Body of pancreas (tissue), 4 donors: ENCODE results near the gene PPFIA1. TPM values are rescaled to one million over a fixed set of nuclear protein-coding genes. Genes with fewer than 3 reads are reported as not detected.

Experiments
- ATAC-seq: fragments of 150-250 bp; one replicate; pipeline ENCODE4 v1.9.1; 2016
- DNase-seq, 4 donors: peaks; one replicate each; pipeline ENCODE4 v3.0.0-alpha.2; 2019
- H3K27ac ChIP-seq, 4 donors: fragments of 200-600 bp; sonication (generic); 1 replicate in 3 of 4; 2 replicates in 1 of 4; pipeline versions ENCODE4 v1.5.1 to v1.6.1; 2016 to 2019; ENCODE audit warnings: mild to moderate bottlenecking in 1 of 4, mixed read lengths in 1 of 4, moderate library complexity in 1 of 4
- H3K27me3 ChIP-seq, 2 donors: fragments of 200-600 bp; sonication (generic); one replicate each; pipeline ENCODE4 v1.6.0; 2016; ENCODE audit warnings: mild to moderate bottlenecking in 1 of 2
- H3K36me3 ChIP-seq, 2 donors: fragments of 200-600 bp; sonication (generic); replicated peaks in 1 of 2; 2 replicates each; pipeline ENCODE4 v1.5.1; 2016; ENCODE audit warnings: low read depth in 2 of 2; ENCODE audit not compliant: insufficient read depth in 1 of 2
- H3K4me1 ChIP-seq: fragments of 200-600 bp; sonication (generic); one replicate; pipeline ENCODE4 v1.6.0; 2016
- H3K4me3 ChIP-seq, 2 donors: fragments of 200-600 bp; sonication (generic); 1 replicate in 1 of 2; 2 replicates in 1 of 2; pipeline ENCODE4 v1.5.1; 2016 to 2019
- H3K9me3 ChIP-seq, 3 donors: fragments of 200-600 bp; sonication (generic); 1 replicate in 2 of 3; 2 replicates in 1 of 3; pipeline ENCODE4 v1.5.1; 2016
- CTCF ChIP-seq, 7 experiments: fragments of 450-650 bp in 4 of 7; fragments of 200-600 bp in 3 of 7; sonication (generic) in 3 of 7; IDR thresholded peaks; one replicate each; pipeline ENCODE4 v1.5.1; 2016 to 2019; ENCODE audit warnings: antibody characterized with exemption in 7 of 7
- POLR2A ChIP-seq, 3 donors: fragments of 450-650 bp; IDR thresholded peaks; one replicate each; pipeline ENCODE4 v1.6.1; 2016; ENCODE audit warnings: antibody characterized with exemption in 3 of 3, mild to moderate bottlenecking in 2 of 3
- WGBS, 2 donors: methylation state at CpG; one replicate each; pipeline ENCODE4 v1.1.5; 2017; 5-methylcytosine and 5-hydroxymethylcytosine counted together
- intact Hi-C: fragments of 100-400 bp; cut with DNase I; formaldehyde crosslinking; loops from one replicate; pipeline ENCODE4 v1.15.1; 2023
- total RNA-seq, 2 donors: library from RNA; depleted of rRNA; stranded (reverse); fragments of >200 nt; gene quantifications; one replicate each; pipeline ENCODE4 v1.1.0, GENCODE V29; 2016

Gene PPFIA1
- total RNA-seq, 2 donors from 2014 or later = 22.1 to 29.3 TPM

- no peak overlapping the region for H3K4me3 ChIP-seq
- ATAC-seq = no peak
- TF ChIP-seq POLR2A (IDR thresholded peaks at IDR 0.05) = no peak
- no peak for TF ChIP-seq CTCF (IDR thresholded peaks at IDR 0.05)
- H3K27ac ChIP-seq = no peak overlapping the region
- 93 to 95% methylated on average over 18 of the region's 18 CpGs for WGBS, 2 donors
- H3K36me3 ChIP-seq = peaks cover 15 to 36% of the 10 kb centered on the region in 2 donors
- intact Hi-C loops = no loop called here
- no peaks in the 10 kb centered on the region for H3K9me3 ChIP-seq
- H3K4me1 ChIP-seq = no peaks in the 10 kb centered on the region
- H3K27me3 ChIP-seq = no peaks in the 10 kb centered on the region
- DNase-seq = no peak
These were observed 158.4 kb downstream of the PPFIA1 start for GRCh38 chr11:70428701-70429427.

GRCh38 chr11:70429428-70429705, 158.9 kb downstream of the PPFIA1 start:
- H3K4me3 ChIP-seq = no peak overlapping the region
- ATAC-seq = no peak
- intact Hi-C loops = no loop called here
- H3K27me3 ChIP-seq = no peaks in the 10 kb centered on the region
- TF ChIP-seq POLR2A (IDR thresholded peaks at IDR 0.05) = no peak
- no peak for TF ChIP-seq CTCF (IDR thresholded peaks at IDR 0.05)
- peaks cover 15 to 38% of the 10 kb centered on the region in 2 donors for H3K36me3 ChIP-seq
- no peak for DNase-seq
- no peaks in the 10 kb centered on the region for H3K4me1 ChIP-seq
- no peaks in the 10 kb centered on the region for H3K9me3 ChIP-seq
- no peak overlapping the region for H3K27ac ChIP-seq
- WGBS, 2 donors = 75 to 83% methylated on average over 5 to 7 of the region's 8 CpGs

- WGBS, 2 donors = 79 to 93% methylated on average over 10 to 11 of the region's 11 CpGs
- Histone ChIP-seq H3K27ac (no peak overlapping the region), H3K27me3 (no peaks in the 10 kb centered on the region), H3K4me1 (no peaks in the 10 kb centered on the region), H3K9me3 (no peaks in the 10 kb centered on the region), H3K36me3 (peaks cover 15 to 41% of the 10 kb centered on the region in 2 donors), H3K4me3 (no peak overlapping the region)
- DNase-seq (no peak), ATAC-seq (no peak)
- TF ChIP-seq CTCF (IDR thresholded peaks at IDR 0.05) (no peak), POLR2A (IDR thresholded peaks at IDR 0.05) (no peak)
- intact Hi-C loops = no loop called here
These were observed 159.4 kb downstream of the PPFIA1 start for GRCh38 chr11:70429724-70430521.

DNA sequence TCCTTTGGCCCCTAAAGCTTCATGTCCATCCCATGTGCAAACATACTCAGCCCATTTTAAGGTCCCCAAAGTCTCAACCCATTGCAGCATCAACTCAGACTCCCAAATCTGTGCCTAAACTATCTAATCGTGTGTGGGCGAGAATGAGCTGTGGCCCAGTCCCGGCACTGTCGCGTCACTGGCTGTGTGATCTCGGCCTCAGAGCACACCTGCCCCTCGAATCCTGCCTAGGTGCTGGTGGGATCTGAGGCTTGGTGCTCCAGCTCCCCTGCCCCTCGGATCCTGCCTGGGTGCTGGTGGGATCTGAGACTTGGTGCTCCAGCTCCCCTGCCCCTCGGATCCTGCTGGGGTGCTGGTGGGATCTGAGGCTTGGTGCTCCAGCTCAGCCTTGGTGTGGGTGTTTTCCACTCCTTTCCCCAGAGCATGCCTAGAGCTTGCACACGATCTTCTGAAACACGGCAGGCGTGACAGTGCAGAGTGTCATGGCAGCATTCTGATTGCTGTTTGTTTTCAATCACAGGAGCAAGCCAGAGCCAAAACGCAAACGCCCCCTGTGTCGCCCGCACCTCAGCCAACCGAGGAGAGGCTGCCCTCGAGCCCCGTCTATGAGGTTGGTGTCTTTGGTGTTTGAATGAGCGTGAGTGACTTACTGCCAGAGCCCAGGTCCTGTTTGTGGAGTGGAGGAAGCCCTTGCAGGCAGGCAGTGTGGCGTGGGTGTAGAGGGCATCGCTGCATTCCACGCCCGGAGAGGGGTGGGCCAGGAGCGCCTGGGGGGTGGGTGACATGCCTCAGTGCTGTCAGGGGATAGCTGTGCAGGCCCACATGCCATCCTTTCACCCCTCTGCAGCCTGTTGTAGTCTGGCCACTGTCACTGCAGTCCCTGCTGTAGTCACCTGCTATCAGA, 160.4 kb downstream of the PPFIA1 start:
- H3K27ac ChIP-seq = no peak overlapping the region

More for the DNA sequence above, 160.4 kb downstream of the PPFIA1 start:
- no peaks in the 10 kb centered on the region for H3K4me1 ChIP-seq
- ATAC-seq = no peak
- intact Hi-C loops = no loop called here
- no peaks in the 10 kb centered on the region for H3K27me3 ChIP-seq
- peaks cover 20 to 40% of the 10 kb centered on the region in 2 donors for H3K36me3 ChIP-seq
- no peak for DNase-seq
- H3K9me3 ChIP-seq = no peaks in the 10 kb centered on the region
- TF ChIP-seq POLR2A (IDR thresholded peaks at IDR 0.05) (no peak), CTCF (IDR thresholded peaks at IDR 0.05) (no peak)
- no peak overlapping the region for H3K4me3 ChIP-seq
- WGBS, 2 donors = 92 to 93% methylated on average over 15 to 25 of the region's 25 CpGs
